GM19099 (cell line): ENCODE results near the gene PRDM11.

ENCODE experiments used
- POLR2A ChIP-seq: IDR thresholded peaks from 3 replicates; pipeline ENCODE4 v1.6.1; 2011; ENCODE audit warnings: low read depth; ENCODE audit not compliant: insufficient read length; ENCODE audit errors: extremely low read depth

Gene PRDM11

GRCh38 chr11:45266676-45267020 lies 120.2 kb downstream of the PRDM11 start:
- TF ChIP-seq POLR2A, result no peak

- TF ChIP-seq POLR2A, result no peak
Measured at GRCh38 chr11:45267052-45267451, 120.6 kb downstream of the PRDM11 start.

- TF ChIP-seq POLR2A, result no peak
Measured at GRCh38 chr11:45267652-45268299, 121.3 kb downstream of the PRDM11 start.

GRCh38 chr11:45269678-45270077 lies 123.2 kb downstream of the PRDM11 start:
- no peak for TF ChIP-seq POLR2A

- TF ChIP-seq POLR2A, result no peak
Measured at GRCh38 chr11:45270946-45271716, 124.7 kb downstream of the PRDM11 start.

GRCh38 chr11:45272701-45273100 lies 126.3 kb downstream of the PRDM11 start:
- TF ChIP-seq POLR2A, result no peak

GRCh38 chr11:45273509-45273908 lies 127.1 kb downstream of the PRDM11 start:
- TF ChIP-seq POLR2A, result no peak

- TF ChIP-seq POLR2A, result no peak
Measured at GRCh38 chr11:45274206-45274605, 127.8 kb downstream of the PRDM11 start.

- TF ChIP-seq POLR2A, result no peak
Measured at GRCh38 chr11:45275828-45276227, 129.4 kb downstream of the PRDM11 start.

GRCh38 chr11:45278714-45279113 lies 132.3 kb downstream of the PRDM11 start:
- no peak for TF ChIP-seq POLR2A

GRCh38 chr11:45279645-45280044 lies 133.2 kb downstream of the PRDM11 start:
- TF ChIP-seq POLR2A, result no peak

GRCh38 chr11:45280449-45280848 lies 134.0 kb downstream of the PRDM11 start:
- TF ChIP-seq POLR2A, result no peak

GRCh38 chr11:45282081-45282480 lies 135.6 kb downstream of the PRDM11 start:
- TF ChIP-seq POLR2A, result no peak
